Mucosa of rectum (tissue), 2 donors: ENCODE data around the gene METTL21C.

Source experiments
- H3K27ac ChIP-seq, 2 donors: one replicate each; pipeline ENCODE4 v1.7.0; 2013; ENCODE audit warnings: inconsistent platforms in 2 of 2, low read depth in 2 of 2, low read length in 2 of 2
- H3K27me3 ChIP-seq, 2 donors: one replicate each; pipeline ENCODE4 v1.7.0; 2013; ENCODE audit warnings: low read length in 2 of 2; ENCODE audit not compliant: control insufficient read depth in 2 of 2, insufficient read depth in 2 of 2
- H3K36me3 ChIP-seq, 2 donors: one replicate each; pipeline ENCODE4 v1.7.0; 2013; ENCODE audit warnings: low read length in 2 of 2; ENCODE audit not compliant: control insufficient read depth in 2 of 2, insufficient read depth in 2 of 2
- H3K4me1 ChIP-seq, 2 donors: one replicate each; pipeline ENCODE4 v1.7.0; 2013; ENCODE audit warnings: low read length in 2 of 2, mild to moderate bottlenecking in 1 of 2; ENCODE audit not compliant: control insufficient read depth in 2 of 2, insufficient read depth in 2 of 2
- H3K4me3 ChIP-seq, 2 donors: one replicate each; pipeline ENCODE4 v1.7.0; 2013; ENCODE audit warnings: low read length in 2 of 2
- H3K9ac ChIP-seq, 2 donors: one replicate each; pipeline ENCODE4 v1.7.0; 2013; ENCODE audit warnings: low read length in 2 of 2, low read depth in 1 of 2, mild to moderate bottlenecking in 1 of 2
- H3K9me3 ChIP-seq, 2 donors: one replicate each; pipeline ENCODE4 v1.7.0; 2013; ENCODE audit warnings: low read length in 2 of 2; ENCODE audit not compliant: control insufficient read depth in 2 of 2
- donor health status: healthy.
- donor health status: Normal muscosa, but diverticular disease.

The METTL21C gene

GRCh38 chr13:102651392-102651791 lies 43.5 kb downstream of the METTL21C start:
- H3K9ac ChIP-seq: no peak overlapping the region
- H3K36me3 ChIP-seq: peaks cover 43 to 52% of the 10 kb centered on the region in 2 donors
- H3K27ac ChIP-seq: no peak overlapping the region
- H3K27me3 ChIP-seq: no peaks in the 10 kb centered on the region
- no peaks in the 10 kb centered on the region for H3K4me1 ChIP-seq
- H3K4me3 ChIP-seq: no peak overlapping the region
- H3K9me3 ChIP-seq: no peaks in the 10 kb centered on the region

GRCh38 chr13:102650444-102650843 lies 44.4 kb downstream of the METTL21C start:
- no peaks in the 10 kb centered on the region for H3K9me3 ChIP-seq
- peaks cover 44 to 53% of the 10 kb centered on the region in 2 donors for H3K36me3 ChIP-seq
- no peak overlapping the region for H3K27ac ChIP-seq
- H3K27me3 ChIP-seq: no peaks in the 10 kb centered on the region
- no peaks in the 10 kb centered on the region for H3K4me1 ChIP-seq
- H3K9ac ChIP-seq: no peak overlapping the region
- no peak overlapping the region for H3K4me3 ChIP-seq

GRCh38 chr13:102648046-102648445 lies 46.8 kb downstream of the METTL21C start:
- Histone ChIP-seq H3K4me1 (no peaks in the 10 kb centered on the region), H3K9ac (no peak overlapping the region), H3K27me3 (no peaks in the 10 kb centered on the region), H3K27ac (no peak overlapping the region), H3K9me3 (no peaks in the 10 kb centered on the region), H3K36me3 (peaks cover 55 to 64% of the 10 kb centered on the region in 2 donors), H3K4me3 (no peak overlapping the region)

GRCh38 chr13:102645701-102646100 lies 49.1 kb downstream of the METTL21C start:
- H3K4me1 ChIP-seq: no peaks in the 10 kb centered on the region
- H3K4me3 ChIP-seq: no peak overlapping the region
- H3K9me3 ChIP-seq: no peaks in the 10 kb centered on the region
- H3K27ac ChIP-seq: no peak overlapping the region
- no peak overlapping the region for H3K9ac ChIP-seq
- no peaks in the 10 kb centered on the region for H3K27me3 ChIP-seq
- peaks cover 67 to 85% of the 10 kb centered on the region in 2 donors for H3K36me3 ChIP-seq

- no peaks in the 10 kb centered on the region for H3K4me1 ChIP-seq
- no peak overlapping the region for H3K4me3 ChIP-seq
- H3K9me3 ChIP-seq: no peaks in the 10 kb centered on the region
- peaks cover 66 to 84% of the 10 kb centered on the region in 2 donors for H3K36me3 ChIP-seq
- H3K27me3 ChIP-seq: no peaks in the 10 kb centered on the region
- H3K9ac ChIP-seq: no peak overlapping the region
- H3K27ac ChIP-seq: no peak overlapping the region
These were observed 51.2 kb downstream of the METTL21C start for GRCh38 chr13:102643656-102644055.

- Histone ChIP-seq H3K27ac (no peak overlapping the region), H3K27me3 (no peaks in the 10 kb centered on the region), H3K9ac (no peak overlapping the region), H3K4me1 (no peaks in the 10 kb centered on the region), H3K4me3 (no peak overlapping the region), H3K36me3 (peaks cover 67 to 85% of the 10 kb centered on the region in 2 donors), H3K9me3 (no peaks in the 10 kb centered on the region)
These were observed 52.4 kb downstream of the METTL21C start for GRCh38 chr13:102642475-102642874.

- Histone ChIP-seq H3K9me3 (no peaks in the 10 kb centered on the region), H3K4me3 (no peak overlapping the region), H3K27ac (no peak overlapping the region), H3K27me3 (no peaks in the 10 kb centered on the region), H3K36me3 (peaks cover 67 to 85% of the 10 kb centered on the region in 2 donors), H3K9ac (no peak overlapping the region), H3K4me1 (no peaks in the 10 kb centered on the region)
These were observed 52.8 kb downstream of the METTL21C start for GRCh38 chr13:102642029-102642428.

GRCh38 chr13:102638741-102639140 lies 56.1 kb downstream of the METTL21C start:
- Histone ChIP-seq H3K4me1 (no peaks in the 10 kb centered on the region), H3K4me3 (no peak overlapping the region), H3K27me3 (no peaks in the 10 kb centered on the region), H3K27ac (no peak overlapping the region), H3K36me3 (peaks cover 81 to 85% of the 10 kb centered on the region in 2 donors), H3K9me3 (no peaks in the 10 kb centered on the region), H3K9ac (no peak overlapping the region)
